Measurements from ENCODE around the gene STAT6. TPM values are rescaled to one million over a fixed set of nuclear protein-coding genes. Genes with fewer than 3 reads are reported as not detected.

The STAT6 gene
- polyA plus RNA-seq, 1 donor (not counting 4 experiments of a cell fraction or from before 2014, with no cell fraction given), result 113 TPM

DNA sequence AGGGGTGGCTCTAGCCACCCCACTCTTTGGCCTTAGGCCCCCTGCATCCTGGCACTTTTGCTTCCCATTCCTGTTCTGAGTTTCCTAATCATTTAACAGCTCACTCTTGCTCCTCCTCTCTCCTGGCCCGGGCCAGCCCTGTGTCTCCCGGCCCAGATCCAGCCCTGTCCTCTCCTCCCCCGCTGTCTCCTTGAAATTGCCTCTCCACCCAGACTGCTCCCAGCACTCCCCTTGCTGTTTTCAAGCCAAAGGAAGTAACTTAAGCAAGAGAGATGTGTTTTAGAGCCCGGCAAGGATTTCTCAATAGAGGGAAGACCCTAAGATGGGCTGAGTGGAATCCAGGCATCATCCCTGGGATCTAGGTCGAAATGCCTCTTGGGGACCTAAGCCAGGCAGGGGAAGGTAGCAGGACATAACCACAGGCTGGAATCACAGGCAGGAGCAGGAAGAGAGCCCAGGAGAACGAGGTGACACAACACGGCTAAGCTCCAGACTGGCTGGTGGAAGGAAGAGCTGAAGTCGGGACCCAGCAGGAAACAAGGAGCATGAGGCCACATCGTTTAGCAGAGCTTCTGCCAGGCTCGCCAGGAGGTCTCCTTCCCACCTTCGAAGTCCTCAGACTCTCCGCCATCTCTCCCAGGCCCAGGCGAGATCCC lies 38.2 kb upstream of the STAT6 start:
- DNase-seq (ENCODE audit: low read depth, low spot score) (no peak), FAIRE-seq (no peak)
- Histone ChIP-seq H4K20me1 (ENCODE audit: control insufficient read depth, extremely low read depth, insufficient read depth, low read length) (no peaks in the 10 kb centered on the region), H3K4me1 (ENCODE audit: control insufficient read depth, extremely low read depth, insufficient read depth, low read length) (peaks cover 18% of the 10 kb centered on the region), H3K27ac (ENCODE audit: control insufficient read depth, insufficient read depth, low read length) (no peak overlapping the region), H3K4me3 (ENCODE audit: control insufficient read depth in 2 of 3, extremely low read depth in 1 of 3, insufficient read depth in 2 of 3, low read depth in 1 of 3, low read length in 3 of 3) (no peak overlapping the region), H3K36me3 (ENCODE audit: control insufficient read depth in 2 of 2, extremely low read depth in 1 of 2, insufficient read depth in 2 of 2, low read length in 2 of 2) (peaks cover 0 to 18% of the 10 kb centered on the region in 2 experiments), H2AFZ (ENCODE audit: control insufficient read depth, low read length) (no peak overlapping the region), H3K9ac (ENCODE audit: control insufficient read depth, extremely low read depth, insufficient read depth, low read length) (no peak overlapping the region), H3K9me1 (ENCODE audit: control insufficient read depth, extremely low read depth, insufficient read depth, low read length) (no peaks in the 10 kb centered on the region), H3K9me3 (ENCODE audit: control insufficient read depth, low read depth, low read length) (no peaks in the 10 kb centered on the region), H3K4me2 (ENCODE audit: control insufficient read depth, extremely low read depth, insufficient read depth, low read depth, low read length) (no peak overlapping the region), H3K27me3 (ENCODE audit: control insufficient read depth, extremely low read depth, insufficient read depth, low read length) (no peaks in the 10 kb centered on the region), H3K79me2 (ENCODE audit: control insufficient read depth, insufficient read depth, low read length) (no peaks in the 10 kb centered on the region)
- TF ChIP-seq EZH2 (IDR thresholded peaks at IDR 0.05; ENCODE audit: low read length), result no peak
- TF ChIP-seq, protein P1, sequence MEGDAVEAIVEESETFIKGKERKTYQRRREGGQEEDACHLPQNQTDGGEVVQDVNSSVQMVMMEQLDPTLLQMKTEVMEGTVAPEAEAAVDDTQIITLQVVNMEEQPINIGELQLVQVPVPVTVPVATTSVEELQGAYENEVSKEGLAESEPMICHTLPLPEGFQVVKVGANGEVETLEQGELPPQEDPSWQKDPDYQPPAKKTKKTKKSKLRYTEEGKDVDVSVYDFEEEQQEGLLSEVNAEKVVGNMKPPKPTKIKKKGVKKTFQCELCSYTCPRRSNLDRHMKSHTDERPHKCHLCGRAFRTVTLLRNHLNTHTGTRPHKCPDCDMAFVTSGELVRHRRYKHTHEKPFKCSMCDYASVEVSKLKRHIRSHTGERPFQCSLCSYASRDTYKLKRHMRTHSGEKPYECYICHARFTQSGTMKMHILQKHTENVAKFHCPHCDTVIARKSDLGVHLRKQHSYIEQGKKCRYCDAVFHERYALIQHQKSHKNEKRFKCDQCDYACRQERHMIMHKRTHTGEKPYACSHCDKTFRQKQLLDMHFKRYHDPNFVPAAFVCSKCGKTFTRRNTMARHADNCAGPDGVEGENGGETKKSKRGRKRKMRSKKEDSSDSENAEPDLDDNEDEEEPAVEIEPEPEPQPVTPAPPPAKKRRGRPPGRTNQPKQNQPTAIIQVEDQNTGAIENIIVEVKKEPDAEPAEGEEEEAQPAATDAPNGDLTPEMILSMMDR (optimal IDR thresholded peaks at IDR 0.05 in 1 of 3, IDR thresholded peaks at IDR 0.05 in 1 of 3, conservative IDR thresholded peaks at IDR 0.05 in 1 of 3; ENCODE audit: extremely low read depth in 1 of 3, insufficient read depth in 2 of 3, low read length in 3 of 3), result no peak
- dilution Hi-C loops (cut with MboI; ENCODE audit: extremely low pct_ligation_motif_present, low sequenced_read_pairs), result no loop called here

GRCh38 chr12:57148469-57149244 lies 37.5 kb upstream of the STAT6 start:
- H3K79me2 ChIP-seq (ENCODE audit: control insufficient read depth, insufficient read depth, low read length), result no peaks in the 10 kb centered on the region
- H3K4me1 ChIP-seq (ENCODE audit: control insufficient read depth, extremely low read depth, insufficient read depth, low read length), result peaks cover 18% of the 10 kb centered on the region
- dilution Hi-C loops (cut with MboI; ENCODE audit: extremely low pct_ligation_motif_present, low sequenced_read_pairs), result no loop called here
- no peaks in the 10 kb centered on the region for H3K27me3 ChIP-seq (ENCODE audit: control insufficient read depth, extremely low read depth, insufficient read depth, low read length)
- TF ChIP-seq EZH2 (IDR thresholded peaks at IDR 0.05; ENCODE audit: low read length), result no peak
- TF ChIP-seq, protein P1 (optimal IDR thresholded peaks at IDR 0.05 in 1 of 3, IDR thresholded peaks at IDR 0.05 in 1 of 3, conservative IDR thresholded peaks at IDR 0.05 in 1 of 3; ENCODE audit: extremely low read depth in 1 of 3, insufficient read depth in 2 of 3, low read length in 3 of 3), result no peak
- H3K9me3 ChIP-seq (ENCODE audit: control insufficient read depth, low read depth, low read length), result no peaks in the 10 kb centered on the region
- no peak overlapping the region for H3K4me2 ChIP-seq (ENCODE audit: control insufficient read depth, extremely low read depth, insufficient read depth, low read depth, low read length)
- H3K36me3 ChIP-seq (ENCODE audit: control insufficient read depth in 2 of 2, extremely low read depth in 1 of 2, insufficient read depth in 2 of 2, low read length in 2 of 2), result peaks cover 0 to 16% of the 10 kb centered on the region in 2 experiments
- no peak for DNase-seq (ENCODE audit: low read depth, low spot score)
- no peak overlapping the region for H3K9ac ChIP-seq (ENCODE audit: control insufficient read depth, extremely low read depth, insufficient read depth, low read length)
- H3K9me1 ChIP-seq (ENCODE audit: control insufficient read depth, extremely low read depth, insufficient read depth, low read length), result no peaks in the 10 kb centered on the region
- FAIRE-seq, result no peak
- no peaks in the 10 kb centered on the region for H4K20me1 ChIP-seq (ENCODE audit: control insufficient read depth, extremely low read depth, insufficient read depth, low read length)
- H3K27ac ChIP-seq (ENCODE audit: control insufficient read depth, insufficient read depth, low read length), result no peak overlapping the region
- H3K4me3 ChIP-seq (ENCODE audit: control insufficient read depth in 2 of 3, extremely low read depth in 1 of 3, insufficient read depth in 2 of 3, low read depth in 1 of 3, low read length in 3 of 3), result no peak overlapping the region
- no peak overlapping the region for H2AFZ ChIP-seq (ENCODE audit: control insufficient read depth, low read length)

Data from keratinocyte (primary cell).